DMS114 treated with DMSO at 0.1 percent for 48 hours (cell line): ENCODE results near the gene CALN1.
"Not testable (repeated sequence)": the region's sequence is repeated elsewhere in the genome, so short reads cannot be mapped to it uniquely, and the experiment has no call there.

Source experiments
- DNase-seq: peaks from one replicate; lab custom pipeline; 2025; ENCODE audit not compliant: unreplicated experiment; lab: John Stamatoyannopoulos, UW

The CALN1 gene

GRCh38 chr7:72412121-72412618 is at the start of gene CALN1:
TSS of gene CALN1 (minus strand) at chr7:72412338.
- DNase-seq = not testable (repeated sequence)

DNA sequence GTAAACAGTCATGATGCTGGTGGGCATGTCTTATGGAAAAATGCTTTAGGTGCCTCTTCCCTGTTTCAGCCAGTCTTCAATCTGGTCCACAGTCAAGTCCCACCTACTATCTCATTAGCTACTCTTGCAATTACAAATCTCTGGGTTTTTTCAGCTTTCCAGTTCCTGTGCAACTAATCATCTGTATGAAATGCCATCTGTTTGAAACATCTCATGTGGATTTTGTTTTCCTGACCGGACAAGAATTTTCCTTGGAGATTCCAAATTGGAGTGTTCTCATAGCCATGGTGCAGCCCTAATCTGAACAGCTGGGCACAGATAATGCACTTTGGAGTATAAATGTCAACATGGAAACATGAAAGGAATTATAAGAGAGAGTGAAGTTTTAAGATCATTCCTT is 41.3 kb upstream of the CALN1 start:
- DNase-seq = no peak

GRCh38 chr7:72447465-72448204 is 35.5 kb upstream of the CALN1 start:
- no peak for DNase-seq

GRCh38 chr7:72446591-72447462 is 34.7 kb upstream of the CALN1 start:
- no peak for DNase-seq

DNA sequence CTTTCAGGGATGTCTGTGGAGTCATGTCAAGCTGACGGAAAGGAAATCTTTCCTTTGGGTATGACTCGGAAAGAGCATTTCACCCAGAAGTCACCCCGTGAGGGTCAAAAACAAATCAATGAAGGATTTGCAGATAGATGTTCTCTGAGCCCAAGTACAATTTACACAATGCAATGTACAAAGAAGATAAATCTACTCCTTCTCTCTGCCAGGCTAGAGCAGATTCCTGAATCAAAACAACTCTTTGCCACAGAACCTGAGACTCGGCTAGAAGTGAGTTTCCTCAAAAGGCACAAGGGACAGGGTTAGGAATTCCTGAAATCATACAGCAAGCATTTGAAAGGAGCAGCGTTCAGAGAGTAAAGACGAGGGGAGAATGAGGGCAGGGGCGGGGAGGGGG is 34.0 kb upstream of the CALN1 start:
- no peak for DNase-seq

GRCh38 chr7:72445580-72445979 is 33.4 kb upstream of the CALN1 start:
- DNase-seq = no peak

GRCh38 chr7:72445075-72445474 is 32.9 kb upstream of the CALN1 start:
- no peak for DNase-seq

DNA sequence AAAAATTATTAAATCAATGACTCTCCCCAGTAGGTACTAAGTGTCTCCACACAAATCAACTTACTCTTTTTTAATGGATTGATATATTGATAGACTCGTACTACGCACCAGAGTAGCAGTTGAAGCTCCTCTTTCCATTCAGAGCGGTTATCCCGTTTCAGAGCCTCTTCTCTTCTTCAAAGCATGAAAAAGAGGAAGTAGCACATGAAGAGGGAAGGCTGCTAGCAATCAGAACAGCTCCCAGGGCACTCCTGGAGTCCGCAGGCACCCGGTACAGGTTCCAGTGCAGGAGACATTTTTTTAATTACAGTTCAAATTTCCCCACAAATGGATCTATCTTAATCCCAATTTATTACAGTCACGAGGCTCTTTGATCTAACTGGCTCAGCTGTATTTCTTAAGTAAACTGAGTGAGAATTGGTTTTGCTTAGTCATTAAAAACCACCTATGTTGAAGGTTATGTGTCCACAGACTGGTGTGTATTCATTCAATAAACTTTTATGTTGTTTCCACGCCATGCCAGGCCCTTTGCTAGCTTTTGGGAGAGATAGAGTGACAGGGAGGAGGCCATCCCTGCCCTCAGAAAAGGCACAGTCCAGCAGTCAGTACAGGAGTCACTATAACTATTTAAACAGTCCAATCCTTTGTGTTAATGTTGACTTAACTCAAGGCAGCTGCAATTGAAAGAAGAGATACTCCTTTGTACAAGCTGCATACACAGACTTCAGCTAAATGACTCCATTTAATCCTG is 32.1 kb upstream of the CALN1 start:
- no peak for DNase-seq

DNA sequence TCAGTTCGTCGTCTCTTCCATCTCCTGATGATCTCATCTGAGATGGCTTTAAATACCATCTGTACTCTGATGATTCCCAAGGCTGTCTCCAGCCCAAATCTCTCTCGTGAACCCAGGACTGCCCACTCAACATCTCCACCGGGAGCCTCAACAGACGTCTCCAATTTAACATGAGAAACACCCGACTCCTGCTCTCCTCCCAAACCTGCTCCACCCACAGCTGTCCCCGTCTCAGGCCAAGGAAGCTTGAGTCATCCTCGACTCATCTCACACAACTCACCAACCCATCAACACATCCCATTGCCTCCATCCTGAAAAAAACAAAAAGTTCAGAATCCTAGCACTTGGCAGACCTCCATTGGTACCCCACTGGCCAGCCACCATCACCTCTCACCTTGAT is 29.7 kb upstream of the CALN1 start:
- no peak for DNase-seq

DNA sequence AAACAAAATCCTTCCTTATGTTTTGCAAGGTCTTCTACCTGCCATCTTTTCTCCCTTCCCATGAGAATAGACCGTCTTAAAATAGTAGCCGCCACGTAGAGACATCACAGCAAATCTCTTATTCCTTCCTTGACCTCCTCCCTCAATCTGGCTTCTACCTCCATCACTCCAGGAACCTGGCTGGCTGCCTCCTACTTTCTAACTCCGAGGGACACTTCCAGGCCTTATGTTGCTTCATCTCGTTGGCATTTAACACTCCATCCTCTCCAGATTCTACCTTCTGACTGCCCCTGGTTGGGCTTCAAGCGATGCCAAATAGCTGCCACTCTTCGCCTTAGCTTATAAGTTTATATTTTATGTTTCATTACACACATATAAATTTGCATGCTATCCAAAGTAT is 26.4 kb upstream of the CALN1 start:
- DNase-seq = no peak

- no peak for DNase-seq
These were observed 25.5 kb upstream of the CALN1 start for GRCh38 chr7:72437610-72438009.

DNA sequence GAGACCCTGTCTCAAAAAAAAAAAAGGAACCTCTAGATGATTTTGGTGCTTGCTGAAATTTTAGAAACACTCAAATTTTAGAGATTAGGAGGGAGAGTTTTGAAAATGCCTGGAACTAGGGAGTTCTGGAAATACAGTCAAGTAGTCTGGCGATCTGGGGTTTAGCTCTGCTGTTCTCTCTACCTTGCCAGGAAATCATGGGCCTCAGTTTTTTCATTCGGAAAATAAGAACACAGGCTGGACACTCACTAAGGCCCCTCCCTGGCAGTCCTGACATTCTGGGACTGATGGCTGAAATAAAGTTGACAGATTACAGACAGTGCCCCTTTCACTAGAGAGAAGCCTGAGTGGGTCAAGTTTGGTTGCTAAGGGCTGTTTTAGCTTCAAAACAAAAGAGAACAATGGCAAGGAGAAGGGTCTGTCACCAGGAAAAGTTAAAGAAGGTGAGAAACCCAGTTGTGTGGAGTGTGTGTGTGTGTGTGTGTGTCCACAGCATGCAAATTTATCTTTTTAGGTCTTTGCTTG is 25.0 kb upstream of the CALN1 start:
- DNase-seq = no peak

DNA sequence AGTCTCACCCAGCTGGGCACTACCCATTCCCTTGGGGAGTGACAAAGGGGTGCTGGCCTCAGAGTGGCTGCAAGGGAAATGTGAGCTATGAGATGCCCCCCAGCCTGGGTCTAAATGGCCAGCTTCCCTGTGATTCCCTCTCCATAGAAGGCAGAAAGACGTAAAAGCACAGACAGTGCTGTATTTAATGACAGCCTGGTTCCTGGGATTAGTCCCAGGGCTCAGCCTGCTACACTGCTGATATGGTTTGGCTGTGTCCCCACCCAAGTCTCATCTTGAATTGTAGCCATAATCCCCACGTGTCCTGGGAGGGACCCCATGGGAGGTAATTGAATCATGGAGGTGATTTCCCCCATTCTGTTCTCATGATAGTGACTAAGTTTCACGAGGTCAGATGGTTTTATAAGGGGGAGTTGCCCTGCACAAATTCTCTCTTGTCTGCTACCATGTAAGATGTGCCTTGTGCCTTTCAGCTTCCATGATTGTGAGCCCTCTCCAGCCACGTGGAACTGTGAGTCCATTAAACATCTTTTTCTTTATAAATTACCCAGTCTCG is 23.9 kb upstream of the CALN1 start:
- DNase-seq = no peak

DNA sequence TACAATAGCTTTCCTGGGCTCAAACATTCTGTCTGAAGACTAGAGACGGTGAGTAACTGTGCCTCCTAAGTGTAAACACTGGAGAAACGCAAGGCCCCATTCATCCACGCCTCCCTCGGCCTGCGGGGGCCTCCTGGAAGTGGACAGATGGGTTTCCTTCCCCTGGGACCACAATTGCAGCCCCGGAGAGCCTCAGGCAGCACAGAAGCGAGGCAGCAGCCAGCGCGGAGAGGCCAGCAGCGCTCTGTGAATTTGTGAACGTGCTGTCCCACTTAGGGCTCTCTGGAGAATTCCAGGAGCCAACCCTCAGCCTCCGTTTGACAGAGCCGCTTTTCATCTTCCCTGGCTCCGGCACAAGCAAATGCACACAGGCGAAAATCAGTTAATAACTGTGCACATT is 23.2 kb upstream of the CALN1 start:
- no peak for DNase-seq

- DNase-seq = no peak
These were observed 18.4 kb upstream of the CALN1 start for GRCh38 chr7:72430531-72430930.

DNA sequence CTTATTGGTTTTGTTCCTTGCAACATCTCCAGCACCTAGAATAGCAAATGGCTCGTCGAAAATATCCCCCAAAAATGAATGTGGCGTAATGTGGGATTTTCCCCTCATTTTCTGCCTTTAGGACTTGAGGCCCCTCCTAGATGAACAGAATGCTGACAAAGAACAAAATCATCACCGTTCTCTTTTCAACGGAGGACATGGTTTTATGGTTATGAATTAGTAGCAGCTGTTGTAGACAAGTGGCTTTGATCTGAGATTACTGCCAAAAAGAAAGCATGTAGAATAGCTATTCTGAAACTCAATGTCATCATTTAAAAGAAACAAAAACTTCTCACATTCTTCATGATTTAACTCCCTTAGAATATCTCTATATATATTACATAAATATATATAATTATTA is 17.2 kb upstream of the CALN1 start:
- DNase-seq = no peak

DNA sequence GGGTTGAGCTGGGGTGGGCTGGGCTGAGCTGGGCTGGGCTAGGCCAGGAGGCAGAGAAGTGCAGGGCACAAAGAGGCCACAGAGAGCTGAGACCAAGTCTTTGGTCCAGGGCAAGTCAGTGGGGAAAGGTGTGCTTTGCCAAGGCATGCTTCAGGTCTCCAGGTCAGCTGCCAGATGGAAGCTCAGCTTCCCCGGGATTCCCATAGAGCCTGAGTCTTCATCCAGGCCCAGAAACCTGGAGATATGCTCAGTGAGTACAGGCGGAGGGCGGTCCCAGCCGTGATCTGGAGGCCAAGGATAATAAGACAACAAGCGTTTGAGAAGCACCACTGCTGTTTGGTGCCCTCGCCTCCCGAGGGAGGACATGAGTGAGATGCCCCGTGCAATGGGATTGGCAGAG is 4.7 kb upstream of the CALN1 start:
- DNase-seq = no peak

DNA sequence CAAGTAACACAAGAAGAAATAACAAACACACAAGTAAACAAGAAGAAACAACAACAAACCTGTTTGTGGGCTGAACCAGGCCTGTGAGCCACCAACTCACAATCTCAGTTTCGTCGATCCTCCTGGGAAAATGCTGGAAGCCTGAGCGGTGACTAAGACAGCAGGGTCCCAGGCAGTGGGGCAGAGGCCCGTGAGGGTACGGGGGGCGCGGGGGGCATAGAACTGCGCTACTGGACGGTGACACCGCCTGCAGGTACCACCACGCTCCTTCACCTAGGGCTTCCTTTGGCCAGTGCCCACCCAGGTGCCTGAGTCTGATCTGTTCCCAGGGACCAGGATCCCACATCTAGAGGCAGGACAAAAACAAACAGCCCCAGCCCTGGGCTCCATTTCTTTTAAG is 3.4 kb upstream of the CALN1 start:
- DNase-seq = no peak

DNA sequence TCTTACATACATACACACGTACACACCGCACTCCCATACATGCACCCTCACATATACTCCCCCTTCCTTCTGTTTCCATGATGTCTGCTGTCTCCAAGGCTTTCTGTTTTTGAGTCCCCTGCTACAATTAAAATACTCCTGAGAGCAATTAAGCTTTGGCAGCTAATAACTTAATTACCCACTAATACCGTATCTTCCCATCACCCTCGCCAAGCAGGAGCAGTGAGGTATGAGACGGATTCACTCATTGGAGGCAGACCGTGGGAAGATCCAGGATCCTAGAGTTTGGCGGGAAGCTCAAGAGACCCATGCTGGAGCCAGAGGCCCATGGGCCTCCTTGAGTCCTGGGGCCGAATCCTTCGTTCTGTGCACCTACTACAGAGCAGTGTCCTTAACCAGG is 1.7 kb upstream of the CALN1 start:
- no peak for DNase-seq

- DNase-seq = no peak
These were observed 1.2 kb upstream of the CALN1 start for GRCh38 chr7:72413290-72413689.

GRCh38 chr7:72411419-72411818 is 719 bp downstream of the CALN1 start:
- DNase-seq = no peak
